Measurements from ENCODE around the gene C1GALT1C1.

GRCh38 chrX:120638619-120639018, 8.8 kb upstream of the C1GALT1C1 start:
- TF ChIP-seq POLR2A (IDR thresholded peaks at IDR 0.05) (no peak), CTCF (IDR thresholded peaks at IDR 0.05) (no peak)
